Lower leg skin (tissue), 3 donors: Measurements from ENCODE around the gene ABCA10.

Source experiments
- POLR2A ChIP-seq, 2 donors: fragments of 450-650 bp; IDR thresholded peaks; one replicate each; pipeline ENCODE4 v1.6.1; 2016 to 2017; ENCODE audit warnings: antibody characterized with exemption in 2 of 2, mild to moderate bottlenecking in 1 of 2, moderate library complexity in 1 of 2
- TF ChIP-seq, protein P1 (sequence below), 3 donors: fragments of 450-650 bp; IDR thresholded peaks; one replicate each; pipeline ENCODE4 v1.5.1; 2016; ENCODE audit warnings: antibody characterized with exemption in 3 of 3, mild to moderate bottlenecking in 3 of 3, moderate library complexity in 2 of 3

DNA sequence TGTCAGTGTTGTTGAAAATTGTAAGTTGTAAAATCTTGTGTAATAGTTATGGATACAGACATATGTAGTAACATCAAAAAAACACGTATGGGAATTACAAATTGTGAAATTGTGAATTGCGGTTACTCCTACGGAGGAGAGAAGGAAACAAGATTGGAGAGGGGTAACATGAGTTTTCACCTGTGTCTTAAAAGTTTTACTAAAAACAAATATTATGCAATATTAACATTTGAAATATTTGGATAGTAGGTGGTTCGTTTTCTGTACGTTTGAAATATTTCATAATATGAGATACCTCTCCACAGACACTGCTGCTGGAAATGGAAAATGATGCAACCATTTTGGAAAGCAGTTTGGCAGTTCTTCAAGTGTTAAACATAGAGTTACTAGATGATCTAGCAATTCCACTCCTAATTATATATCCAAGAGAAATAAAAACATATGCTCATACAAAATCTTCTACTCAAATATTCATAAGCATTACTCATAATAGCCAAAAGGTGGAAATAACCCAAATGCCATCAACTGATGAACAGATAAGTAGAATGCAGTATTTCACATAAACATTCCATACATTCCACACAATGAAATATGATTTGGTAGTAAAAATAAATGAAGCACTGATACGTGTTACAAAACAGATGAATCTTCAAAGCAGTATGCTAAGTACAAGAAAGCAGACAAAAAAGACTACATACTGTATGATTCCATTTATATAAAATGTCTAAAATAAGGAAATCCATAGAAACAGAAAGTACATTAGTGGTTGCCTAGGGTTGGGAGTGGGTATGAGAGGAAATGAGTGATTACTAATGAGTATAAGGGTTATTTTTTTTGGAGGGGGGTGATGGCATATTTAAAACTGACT is 40.7 kb upstream of the ABCA10 start:
- TF ChIP-seq, protein P1, sequence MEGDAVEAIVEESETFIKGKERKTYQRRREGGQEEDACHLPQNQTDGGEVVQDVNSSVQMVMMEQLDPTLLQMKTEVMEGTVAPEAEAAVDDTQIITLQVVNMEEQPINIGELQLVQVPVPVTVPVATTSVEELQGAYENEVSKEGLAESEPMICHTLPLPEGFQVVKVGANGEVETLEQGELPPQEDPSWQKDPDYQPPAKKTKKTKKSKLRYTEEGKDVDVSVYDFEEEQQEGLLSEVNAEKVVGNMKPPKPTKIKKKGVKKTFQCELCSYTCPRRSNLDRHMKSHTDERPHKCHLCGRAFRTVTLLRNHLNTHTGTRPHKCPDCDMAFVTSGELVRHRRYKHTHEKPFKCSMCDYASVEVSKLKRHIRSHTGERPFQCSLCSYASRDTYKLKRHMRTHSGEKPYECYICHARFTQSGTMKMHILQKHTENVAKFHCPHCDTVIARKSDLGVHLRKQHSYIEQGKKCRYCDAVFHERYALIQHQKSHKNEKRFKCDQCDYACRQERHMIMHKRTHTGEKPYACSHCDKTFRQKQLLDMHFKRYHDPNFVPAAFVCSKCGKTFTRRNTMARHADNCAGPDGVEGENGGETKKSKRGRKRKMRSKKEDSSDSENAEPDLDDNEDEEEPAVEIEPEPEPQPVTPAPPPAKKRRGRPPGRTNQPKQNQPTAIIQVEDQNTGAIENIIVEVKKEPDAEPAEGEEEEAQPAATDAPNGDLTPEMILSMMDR (IDR thresholded peaks at IDR 0.05) = no peak
- TF ChIP-seq POLR2A (IDR thresholded peaks at IDR 0.05) = no peak
